WERI-Rb-1 (cell line): ENCODE measurements around the gene FAM187B.

Source experiments
- DNase-seq: peaks from one replicate; pipeline ENCODE4 v3.0.0-alpha.2; 2020
- H3K27ac ChIP-seq: fragments of 250-450 bp; sonication (Bioruptor Pico); 2 replicates; pipeline ENCODE4 v1.5.1; 2020; ENCODE audit warnings: mild to moderate bottlenecking, moderate library complexity
- H3K27me3 ChIP-seq: fragments of 250-450 bp; sonication (Bioruptor Pico); 2 replicates; pipeline ENCODE4 v1.5.1; 2021; ENCODE audit warnings: mild to moderate bottlenecking, low read depth, moderate library complexity; ENCODE audit not compliant: insufficient read depth, severe bottlenecking
- H3K36me3 ChIP-seq: fragments of 250-450 bp; sonication (Bioruptor Pico); 2 replicates; pipeline ENCODE4 v1.5.1; 2020; ENCODE audit warnings: mild to moderate bottlenecking, moderate library complexity
- H3K4me3 ChIP-seq: 2 replicates; pipeline ENCODE4 v1.5.1; 2011; ENCODE audit warnings: low read depth, mild to moderate bottlenecking, control low read depth, low read length
- H3K9me3 ChIP-seq: fragments of 250-450 bp; sonication (Bioruptor Pico); 2 replicates; pipeline ENCODE4 v1.5.1; 2021; ENCODE audit warnings: mild to moderate bottlenecking, moderate library complexity; ENCODE audit not compliant: severe bottlenecking
- TF ChIP-seq, protein P1 (sequence below): IDR thresholded peaks from 2 replicates; pipeline ENCODE4 v1.5.1; 2011; ENCODE audit warnings: low read depth, mild to moderate bottlenecking, control low read depth, inconsistent platforms, low read length

FAM187B gene

DNA sequence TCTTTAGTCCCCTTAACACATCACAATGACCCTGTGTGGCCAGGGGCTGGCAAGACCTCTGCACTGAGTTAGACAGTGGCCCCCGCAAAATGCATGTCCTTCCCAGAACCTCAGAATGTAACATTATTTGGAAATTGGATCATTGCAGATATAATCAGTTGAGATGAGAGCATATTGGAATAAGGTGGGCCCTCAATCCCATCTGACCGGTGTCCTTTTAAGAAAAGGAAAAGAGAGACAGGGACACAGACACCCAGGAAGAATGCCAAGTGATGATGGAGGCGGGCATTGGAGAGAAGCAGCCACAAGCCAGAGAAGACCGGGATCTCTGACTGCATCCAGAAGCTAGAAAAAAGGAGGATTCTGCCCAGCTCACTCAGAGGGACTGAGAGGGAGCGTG, 1.8 kb downstream of the FAM187B start:
- TF ChIP-seq, protein P1, sequence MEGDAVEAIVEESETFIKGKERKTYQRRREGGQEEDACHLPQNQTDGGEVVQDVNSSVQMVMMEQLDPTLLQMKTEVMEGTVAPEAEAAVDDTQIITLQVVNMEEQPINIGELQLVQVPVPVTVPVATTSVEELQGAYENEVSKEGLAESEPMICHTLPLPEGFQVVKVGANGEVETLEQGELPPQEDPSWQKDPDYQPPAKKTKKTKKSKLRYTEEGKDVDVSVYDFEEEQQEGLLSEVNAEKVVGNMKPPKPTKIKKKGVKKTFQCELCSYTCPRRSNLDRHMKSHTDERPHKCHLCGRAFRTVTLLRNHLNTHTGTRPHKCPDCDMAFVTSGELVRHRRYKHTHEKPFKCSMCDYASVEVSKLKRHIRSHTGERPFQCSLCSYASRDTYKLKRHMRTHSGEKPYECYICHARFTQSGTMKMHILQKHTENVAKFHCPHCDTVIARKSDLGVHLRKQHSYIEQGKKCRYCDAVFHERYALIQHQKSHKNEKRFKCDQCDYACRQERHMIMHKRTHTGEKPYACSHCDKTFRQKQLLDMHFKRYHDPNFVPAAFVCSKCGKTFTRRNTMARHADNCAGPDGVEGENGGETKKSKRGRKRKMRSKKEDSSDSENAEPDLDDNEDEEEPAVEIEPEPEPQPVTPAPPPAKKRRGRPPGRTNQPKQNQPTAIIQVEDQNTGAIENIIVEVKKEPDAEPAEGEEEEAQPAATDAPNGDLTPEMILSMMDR = no peak
- no peak for DNase-seq
- peaks cover 4% of the 10 kb centered on the region for H3K9me3 ChIP-seq

DNA sequence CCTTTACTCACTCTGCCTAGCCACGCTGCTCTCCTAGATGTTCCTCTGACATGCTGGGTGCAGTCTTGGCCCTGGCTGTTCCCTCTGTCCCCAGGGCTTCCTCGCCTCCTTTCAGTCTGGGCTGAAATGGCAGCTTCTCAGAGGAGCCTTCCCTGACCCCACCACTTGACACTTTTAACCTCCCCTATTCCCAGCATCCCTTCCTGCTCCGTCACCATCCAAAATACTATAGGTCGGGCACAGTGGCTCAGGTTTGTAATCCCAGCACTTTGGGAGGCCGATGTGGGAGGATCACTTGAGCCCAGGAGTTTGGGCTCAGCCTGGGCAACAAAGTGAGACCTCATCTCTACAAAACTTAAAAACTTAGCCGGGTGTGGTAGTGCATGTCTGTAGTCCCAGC, 2.6 kb downstream of the FAM187B start:
- Histone ChIP-seq H3K9me3 (peaks cover 4% of the 10 kb centered on the region), H3K27ac (no peak overlapping the region), H3K36me3 (no peaks in the 10 kb centered on the region), H3K27me3 (no peaks in the 10 kb centered on the region), H3K4me3 (no peak overlapping the region)
- DNase-seq = no peak
- TF ChIP-seq, protein P1 = no peak

More for the DNA sequence above, 1.8 kb downstream of the FAM187B start:
- H3K27me3 ChIP-seq = no peaks in the 10 kb centered on the region
- no peaks in the 10 kb centered on the region for H3K36me3 ChIP-seq
- H3K27ac ChIP-seq = no peak overlapping the region
- no peak overlapping the region for H3K4me3 ChIP-seq

DNA sequence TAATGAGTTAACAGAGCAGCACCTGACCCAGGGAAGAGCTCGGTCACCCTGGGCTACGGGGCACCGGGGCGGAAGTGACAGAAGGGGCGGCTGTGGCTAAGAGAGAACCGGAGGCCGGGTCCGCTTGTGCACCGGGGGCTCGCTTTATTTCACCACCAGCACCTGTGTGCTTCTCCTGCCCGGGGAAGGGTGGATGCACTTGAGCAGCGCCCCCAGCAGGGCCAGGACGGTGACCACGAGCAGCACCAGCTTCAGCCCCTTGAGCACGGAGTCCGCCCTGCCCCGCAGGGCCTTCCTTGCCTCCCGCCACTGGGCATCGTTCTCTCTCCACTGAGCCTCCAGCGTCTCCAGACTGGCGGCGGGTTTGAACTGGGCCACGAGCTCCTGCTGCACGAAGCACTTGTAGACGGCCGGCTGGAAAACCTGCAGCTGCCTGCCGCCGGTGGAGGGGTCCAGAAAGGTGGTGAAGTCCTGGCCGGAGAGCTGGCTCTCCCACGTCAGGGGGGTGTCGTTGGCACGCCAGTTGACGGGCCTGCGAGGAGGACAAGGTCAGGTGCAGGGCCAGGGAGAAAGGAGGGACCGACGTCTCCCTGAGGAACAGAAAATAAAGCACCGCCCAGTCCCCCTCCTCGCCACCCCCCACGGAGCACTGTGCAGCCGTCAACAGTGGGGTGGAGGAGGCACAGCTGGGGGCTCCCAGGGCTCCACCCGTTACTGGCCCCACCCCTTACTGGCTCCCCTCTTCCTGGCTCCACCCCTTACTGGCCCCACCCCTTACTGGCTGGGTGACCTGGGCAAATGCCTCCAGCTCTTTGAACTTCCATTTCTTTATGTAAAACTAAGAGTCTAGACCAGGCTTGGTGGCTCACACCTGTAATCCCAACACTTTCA, 3.6 kb downstream of the FAM187B start:
- Histone ChIP-seq H3K27ac (no peak overlapping the region), H3K9me3 (peaks cover 7% of the 10 kb centered on the region), H3K4me3 (no peak overlapping the region), H3K36me3 (no peaks in the 10 kb centered on the region), H3K27me3 (no peaks in the 10 kb centered on the region)
- TF ChIP-seq, protein P1 = 0 out of 2 replicates have a peak, but pooled peaks have one; percentile 23
- no peak for DNase-seq

DNA sequence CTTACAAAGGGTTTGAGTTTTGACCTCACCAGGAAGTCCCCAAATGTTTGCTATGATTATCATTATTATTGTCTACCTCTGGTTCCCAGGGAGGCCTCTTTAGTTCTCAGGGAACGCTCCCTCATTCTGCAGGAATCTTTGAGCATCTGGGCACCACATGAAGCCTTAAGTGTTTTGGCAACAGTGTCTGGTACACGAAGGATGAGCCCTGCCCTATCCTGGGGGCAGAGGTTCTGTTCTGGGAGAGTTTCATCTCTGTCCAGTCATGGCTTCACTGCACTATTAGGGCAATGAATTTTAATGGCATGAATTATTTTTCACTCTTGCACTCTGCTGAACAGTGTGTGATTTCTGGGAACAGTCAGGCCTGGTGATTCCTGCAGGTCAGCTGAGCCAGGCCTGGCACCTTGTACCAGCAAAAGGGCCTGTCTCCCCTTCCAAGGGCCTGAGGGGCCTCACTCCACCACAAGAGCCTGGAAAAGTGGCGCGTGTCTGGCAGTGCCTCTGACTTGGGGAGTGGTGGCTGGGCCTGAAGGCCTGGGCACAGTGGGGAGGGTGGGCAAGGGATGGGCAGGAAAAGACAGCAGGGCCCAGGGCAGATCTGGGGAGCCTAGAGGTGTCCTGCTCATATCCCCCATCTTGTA, 4.6 kb downstream of the FAM187B start:
- Histone ChIP-seq H3K27me3 (no peaks in the 10 kb centered on the region), H3K27ac (no peak overlapping the region), H3K36me3 (no peaks in the 10 kb centered on the region), H3K4me3 (no peak overlapping the region), H3K9me3 (peaks cover 11% of the 10 kb centered on the region)
- TF ChIP-seq, protein P1 = no peak
- DNase-seq = no peak

DNA sequence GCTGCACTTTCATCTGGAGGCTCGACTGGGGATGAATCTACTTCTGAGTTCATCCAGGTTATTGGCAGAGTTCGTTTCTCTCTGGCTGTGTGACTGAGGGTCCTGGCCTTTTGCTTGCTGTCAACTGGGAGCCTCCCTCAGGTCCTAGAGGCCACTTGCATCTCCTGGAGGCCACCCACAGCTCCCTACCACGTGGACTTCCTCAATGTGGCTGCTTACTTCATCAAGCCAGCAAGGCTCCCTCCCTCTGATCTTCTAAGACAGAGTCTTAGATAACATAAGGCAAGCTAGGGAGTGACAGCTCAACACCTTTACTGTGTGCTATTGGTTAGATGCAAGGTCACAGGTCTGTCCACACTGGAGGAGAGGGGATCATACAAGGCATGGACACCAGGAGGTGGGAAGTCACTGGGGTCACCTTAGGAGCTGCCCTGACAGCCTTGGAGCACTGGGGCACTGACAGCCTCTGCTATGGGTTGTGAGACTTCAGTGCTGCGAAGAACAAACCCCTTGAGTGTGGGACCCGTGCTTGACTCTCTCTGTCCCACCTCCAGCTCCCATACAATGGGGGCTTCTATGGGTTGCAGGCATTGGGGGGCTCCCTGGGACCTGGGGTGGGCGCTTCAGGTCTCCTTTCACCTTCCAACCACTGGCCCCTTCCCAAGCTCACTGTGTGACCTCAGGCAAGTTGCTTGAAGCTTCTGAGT, 5.3 kb downstream of the FAM187B start:
- no peaks in the 10 kb centered on the region for H3K36me3 ChIP-seq
- no peak overlapping the region for H3K4me3 ChIP-seq
- DNase-seq = no peak
- H3K27ac ChIP-seq = no peak overlapping the region
- no peaks in the 10 kb centered on the region for H3K27me3 ChIP-seq
- TF ChIP-seq, protein P1 = no peak
- peaks cover 14% of the 10 kb centered on the region for H3K9me3 ChIP-seq
